GM21367 (cell line): ENCODE data around the gene ANKRD30A.
"Not testable (repeated sequence)": the region's sequence is repeated elsewhere in the genome, so short reads cannot be mapped to it uniquely, and the experiment has no call there.

Experiments
- ATAC-seq: cut with Tn5 transposase; IDR thresholded peaks from one replicate; pipeline ENCODE4 v1.9.1; 2021; ENCODE audit not compliant: unreplicated experiment

Gene ANKRD30A

GRCh38 chr10:37125191-37125732 lies at the start of gene ANKRD30A:
ANKRD30A (plus strand) TSS chr10:37125598; CDS start chr10:37125788, 190 bp downstream.
- no peak for ATAC-seq

GRCh38 chr10:37076083-37076482 lies 49.3 kb upstream of the ANKRD30A start:
- ATAC-seq: not testable (repeated sequence)

GRCh38 chr10:37095792-37096573 lies 29.4 kb upstream of the ANKRD30A start:
- no peak for ATAC-seq

- ATAC-seq: no peak
Measured at GRCh38 chr10:37101261-37101660, 24.1 kb upstream of the ANKRD30A start.

- no peak for ATAC-seq
Measured at GRCh38 chr10:37109000-37109399, 16.4 kb upstream of the ANKRD30A start.

- ATAC-seq: no peak
Measured at GRCh38 chr10:37124532-37124931, 866 bp upstream of the ANKRD30A start.

- ATAC-seq: no peak
Measured at GRCh38 chr10:37125921-37126320, 523 bp downstream of the ANKRD30A start.

- no peak for ATAC-seq
Measured at GRCh38 chr10:37146443-37146842, 21.0 kb downstream of the ANKRD30A start.

GRCh38 chr10:37162430-37162829 lies 37.0 kb downstream of the ANKRD30A start:
- ATAC-seq: not testable (repeated sequence)

- not testable (repeated sequence) for ATAC-seq
Measured at GRCh38 chr10:37171945-37172344, 46.5 kb downstream of the ANKRD30A start.

- not testable (repeated sequence) for ATAC-seq
Measured at GRCh38 chr10:37178296-37178695, 52.9 kb downstream of the ANKRD30A start.

- ATAC-seq: not testable (repeated sequence)
Measured at GRCh38 chr10:37182719-37183118, 57.3 kb downstream of the ANKRD30A start.

- no peak for ATAC-seq
Measured at GRCh38 chr10:37206132-37206531, 80.7 kb downstream of the ANKRD30A start.

GRCh38 chr10:37220866-37221265 lies 95.5 kb downstream of the ANKRD30A start:
- ATAC-seq: no peak

GRCh38 chr10:37222046-37222445 lies 96.6 kb downstream of the ANKRD30A start:
- ATAC-seq: no peak

GRCh38 chr10:37225163-37225562 lies 99.8 kb downstream of the ANKRD30A start:
- no peak for ATAC-seq

GRCh38 chr10:37226524-37226923 lies 101.1 kb downstream of the ANKRD30A start:
- ATAC-seq: no peak

- ATAC-seq: no peak
Measured at GRCh38 chr10:37234692-37235091, 109.3 kb downstream of the ANKRD30A start.

GRCh38 chr10:37236093-37236492 lies 110.7 kb downstream of the ANKRD30A start:
- ATAC-seq: no peak

- no peak for ATAC-seq
Measured at GRCh38 chr10:37240223-37240622, 114.8 kb downstream of the ANKRD30A start.

- ATAC-seq: no peak
Measured at GRCh38 chr10:37246637-37247036, 121.2 kb downstream of the ANKRD30A start.

GRCh38 chr10:37255837-37256236 lies 130.4 kb downstream of the ANKRD30A start:
- not testable (repeated sequence) for ATAC-seq

GRCh38 chr10:37263304-37263703 lies 137.9 kb downstream of the ANKRD30A start:
- ATAC-seq: no peak
